NCI-H2107 treated with DMSO at 0.1 percent for 48 hours (cell line): Measurements from ENCODE around the gene ELK3.

Experiments
- DNase-seq: peaks from one replicate; lab custom pipeline; 2025; ENCODE audit not compliant: unreplicated experiment; lab: John Stamatoyannopoulos, UW

ELK3 gene

DNA sequence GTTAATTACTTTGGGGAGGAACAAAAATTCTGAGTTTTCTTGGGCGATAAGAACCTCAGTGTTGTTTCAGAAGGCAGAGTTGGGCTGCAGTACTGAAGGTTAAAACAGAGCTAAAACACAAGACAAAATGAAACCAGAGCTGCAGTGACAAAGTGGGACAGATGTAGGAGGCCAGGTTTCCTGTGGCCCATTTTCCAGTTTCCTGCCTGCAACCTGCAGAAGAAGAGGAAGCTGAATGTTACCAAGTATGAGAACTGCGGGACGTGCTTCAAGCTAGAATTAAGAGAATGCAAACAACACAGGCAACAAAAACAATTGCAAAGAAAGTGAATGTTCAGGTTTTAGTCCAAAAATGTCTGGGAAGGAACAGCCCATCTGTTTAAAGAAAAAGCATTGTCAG is 17.8 kb downstream of the ELK3 start:
- no peak for DNase-seq

DNA sequence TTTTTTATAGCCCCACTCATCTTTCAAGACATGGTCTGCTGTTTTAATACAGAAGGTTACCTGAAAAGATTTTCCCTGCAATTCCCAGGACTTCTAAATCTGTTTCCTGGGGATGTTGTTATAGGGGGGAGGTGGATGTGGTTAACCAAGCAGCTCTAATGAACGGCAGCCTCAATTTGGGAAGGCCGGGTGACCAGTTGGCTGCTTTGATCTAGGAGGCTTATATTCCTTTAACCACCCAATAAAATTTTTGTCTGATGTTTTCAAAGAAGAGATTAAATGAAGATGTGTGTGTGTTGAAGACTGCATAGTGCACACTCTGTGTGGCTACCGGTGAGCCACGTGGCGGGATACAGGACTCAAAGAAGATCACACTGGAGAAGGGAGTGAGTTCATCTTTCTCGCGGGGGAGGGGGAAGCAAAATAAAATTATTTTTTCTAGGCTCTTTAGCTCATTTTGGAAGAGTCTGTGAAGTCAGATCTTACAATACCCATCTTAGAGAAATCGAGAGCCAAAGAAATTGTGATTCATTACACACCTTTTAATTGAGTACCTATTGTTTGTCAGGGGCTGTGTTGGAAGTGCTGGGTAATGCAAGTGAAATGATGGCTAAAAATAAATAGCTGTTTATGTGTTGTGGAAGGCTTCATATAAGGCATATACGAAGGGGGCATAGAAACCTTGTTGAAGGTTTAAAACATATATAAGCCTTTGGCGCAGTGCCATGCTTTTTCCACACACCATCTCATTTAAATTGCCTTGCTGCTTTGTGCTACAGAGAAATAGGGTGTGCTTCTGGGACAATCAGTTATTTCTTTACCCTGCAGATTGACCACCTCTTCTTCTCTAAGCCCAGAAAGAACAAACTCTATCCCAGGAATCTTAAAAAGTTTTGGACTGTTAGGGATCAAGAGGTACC is 18.5 kb downstream of the ELK3 start:
- DNase-seq: no peak

DNA sequence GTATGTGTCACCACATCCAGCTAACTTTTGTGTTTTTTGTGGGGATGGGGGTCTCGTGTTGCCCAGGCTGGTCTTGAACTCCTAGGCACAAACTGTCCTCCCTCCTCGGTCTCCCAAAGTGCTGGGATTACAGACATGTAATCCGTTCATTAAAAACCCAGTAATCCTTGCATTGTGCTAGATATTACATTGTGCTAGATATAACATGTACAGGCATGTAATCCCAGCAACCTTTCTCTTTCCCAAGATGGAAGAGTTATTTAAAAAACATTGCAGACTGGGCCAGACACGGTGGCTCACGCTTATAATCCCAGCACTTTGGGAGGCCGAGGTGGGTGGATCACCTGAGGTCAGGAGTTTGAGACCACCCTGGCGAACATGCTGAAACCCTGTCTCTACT is 19.7 kb downstream of the ELK3 start:
- no peak for DNase-seq

DNA sequence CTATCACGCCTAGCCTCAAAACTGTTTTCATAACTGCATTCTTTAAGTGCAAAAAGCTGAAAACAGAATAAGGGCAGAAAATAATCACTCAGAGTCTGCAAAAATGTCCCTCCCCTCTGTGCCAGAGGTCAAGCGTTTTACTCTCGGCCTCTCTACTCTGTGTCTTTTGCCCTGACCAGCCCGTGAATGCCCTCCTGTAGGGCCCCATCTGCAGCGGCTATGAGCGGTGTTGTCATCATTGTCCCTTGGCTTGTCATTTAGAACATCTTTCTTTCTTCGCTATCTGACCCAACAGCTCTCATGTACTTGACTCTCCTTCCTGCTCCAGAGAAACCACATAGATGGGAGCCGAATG is 21.7 kb downstream of the ELK3 start:
- no peak for DNase-seq

DNA sequence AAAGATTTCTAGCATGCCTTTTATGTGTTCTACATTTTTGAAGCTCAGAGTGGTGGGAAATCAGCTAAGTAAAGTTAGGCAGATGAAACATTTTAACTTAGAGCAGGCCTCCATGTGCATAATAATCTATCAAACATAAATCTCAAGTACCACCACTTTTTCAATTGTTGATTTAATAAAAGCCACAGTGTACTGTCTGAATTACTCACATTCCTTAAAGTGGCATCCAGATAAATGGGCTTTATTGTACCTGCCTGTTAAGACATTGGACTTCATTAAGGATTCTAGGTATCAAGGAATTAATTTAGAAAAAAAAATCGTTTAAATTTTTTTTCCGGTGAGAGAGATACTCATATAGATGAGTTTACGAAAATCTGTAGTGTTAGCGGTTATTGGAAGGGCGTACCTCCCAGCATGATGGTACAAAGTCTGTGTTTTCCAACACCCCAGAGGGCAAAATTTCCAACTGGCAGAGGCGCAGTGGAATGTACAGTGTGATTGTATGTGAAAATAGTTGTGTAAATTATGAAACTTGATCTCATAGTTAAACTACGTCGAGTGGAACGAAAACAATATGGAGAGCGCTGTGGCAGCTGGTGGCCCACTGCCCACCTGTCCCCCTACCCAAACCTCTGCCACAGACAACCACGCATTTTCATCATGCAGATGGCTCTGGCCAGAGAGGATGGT is 25.0 kb downstream of the ELK3 start:
- DNase-seq: peak; percentile 50

DNA sequence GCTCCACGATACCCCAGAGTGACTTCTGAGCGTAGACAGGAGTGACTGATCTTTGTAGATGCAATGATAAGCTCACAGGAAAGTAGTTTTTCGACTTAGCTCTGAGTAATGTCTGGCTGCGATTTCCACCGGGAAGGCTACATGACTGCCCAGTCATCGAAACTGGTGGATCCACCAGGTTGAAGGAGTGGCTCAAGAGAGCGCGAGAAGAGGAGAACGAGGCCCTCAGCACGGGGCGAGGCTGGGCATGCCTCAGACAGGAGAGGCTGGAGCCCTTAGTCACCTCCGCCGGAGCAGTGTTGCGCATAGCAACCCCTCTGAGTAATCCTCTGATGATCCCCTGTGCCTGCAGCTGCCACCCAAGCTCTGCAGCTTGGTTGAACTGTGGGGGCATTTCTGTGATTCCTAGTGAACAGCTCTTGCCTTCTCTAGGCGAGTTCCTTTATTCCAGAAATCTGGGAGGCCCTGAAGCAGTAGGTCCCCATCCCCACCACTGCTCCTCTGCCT is 25.6 kb downstream of the ELK3 start:
- peak; percentile 77 for DNase-seq

DNA sequence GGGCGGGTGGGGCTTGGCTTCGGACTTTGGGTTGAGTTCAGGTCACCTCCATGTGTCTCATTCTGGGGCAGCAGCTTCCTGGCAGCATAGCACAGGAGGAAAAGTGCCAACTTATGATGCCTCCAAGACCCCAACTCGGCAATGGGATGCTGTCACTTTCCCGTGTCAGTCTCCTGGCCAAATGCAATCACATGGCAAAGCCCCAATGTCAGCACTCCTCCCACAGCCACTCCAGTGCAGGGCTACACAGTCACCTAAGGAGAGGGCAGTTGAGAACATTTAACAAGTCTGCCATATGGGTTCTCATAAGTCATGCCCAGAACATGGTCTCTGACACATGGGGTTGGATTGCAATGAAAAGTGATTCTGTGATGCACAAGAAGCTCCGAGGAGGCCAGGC is 26.7 kb downstream of the ELK3 start:
- no peak for DNase-seq

DNA sequence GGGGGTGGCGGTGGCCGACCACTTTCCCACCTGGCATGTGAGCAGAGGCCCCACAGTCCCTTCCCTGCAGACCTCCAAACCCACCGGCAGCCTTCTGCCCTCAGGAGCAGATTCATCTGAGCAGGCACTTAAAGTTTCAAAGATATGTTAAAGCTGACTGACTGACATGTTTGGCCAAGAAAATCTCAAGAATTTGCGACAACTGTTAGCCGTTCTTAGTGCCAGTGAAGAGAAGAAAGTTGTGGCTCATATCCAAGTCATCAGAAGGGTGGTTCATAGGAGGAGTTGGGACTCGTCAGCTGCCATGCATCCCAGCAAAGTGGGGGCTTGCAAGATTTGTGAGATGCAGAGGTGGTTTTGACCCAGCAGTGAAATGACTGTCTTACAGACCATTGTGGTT is 27.2 kb downstream of the ELK3 start:
- no peak for DNase-seq

DNA sequence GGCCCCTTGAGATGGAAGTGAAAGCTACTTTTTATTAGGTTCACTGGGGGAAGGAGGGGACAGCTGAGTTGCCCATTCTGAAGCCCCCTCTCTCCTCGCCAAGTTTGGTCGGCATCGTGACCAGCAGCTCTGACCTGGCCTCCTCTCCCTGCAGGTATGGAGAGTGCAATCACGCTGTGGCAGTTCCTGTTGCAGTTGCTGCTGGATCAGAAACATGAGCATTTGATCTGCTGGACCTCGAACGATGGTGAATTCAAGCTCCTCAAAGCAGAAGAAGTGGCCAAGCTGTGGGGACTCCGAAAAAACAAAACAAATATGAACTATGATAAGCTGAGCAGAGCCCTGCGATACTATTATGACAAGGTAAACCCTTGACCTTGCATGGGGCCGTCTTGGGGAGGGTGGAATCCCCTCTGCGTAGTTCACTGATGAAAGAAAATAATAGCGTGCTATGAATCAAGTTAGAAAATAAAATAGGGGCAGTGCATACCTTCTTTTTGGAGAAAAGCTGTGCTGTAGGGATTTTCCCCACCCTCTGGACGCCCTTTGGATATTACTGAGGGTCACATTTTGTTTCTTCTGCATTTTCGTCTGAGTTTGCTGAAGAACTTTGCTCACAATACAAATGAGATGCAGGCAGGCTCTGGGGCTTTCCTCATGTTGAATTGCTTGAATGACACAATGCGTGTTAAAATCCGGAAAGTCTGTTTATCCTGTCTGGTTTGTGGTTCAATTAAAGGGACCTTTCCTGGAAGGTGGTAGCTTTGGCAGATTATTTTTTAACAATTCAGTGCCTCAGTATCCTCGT is 29.4 kb downstream of the ELK3 start:
- no peak for DNase-seq

DNA sequence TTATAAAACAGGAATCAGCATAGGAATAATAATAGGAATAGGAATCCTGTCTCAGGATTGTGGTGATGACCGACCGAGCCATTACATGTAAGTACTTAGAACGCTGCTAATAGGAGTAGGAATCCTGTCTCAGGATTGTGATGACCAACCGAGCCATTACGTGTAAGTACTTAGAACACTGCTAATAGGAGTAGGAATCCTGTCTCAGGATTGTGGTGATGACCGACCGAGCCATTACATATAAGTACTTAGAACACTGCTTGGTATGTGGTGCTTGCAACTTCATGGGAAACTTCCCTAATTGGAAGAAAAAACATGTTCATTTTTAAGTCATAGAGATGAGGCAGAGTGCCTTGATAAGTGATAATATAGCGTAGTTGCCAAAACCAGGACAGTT is 30.0 kb downstream of the ELK3 start:
- DNase-seq: no peak

DNA sequence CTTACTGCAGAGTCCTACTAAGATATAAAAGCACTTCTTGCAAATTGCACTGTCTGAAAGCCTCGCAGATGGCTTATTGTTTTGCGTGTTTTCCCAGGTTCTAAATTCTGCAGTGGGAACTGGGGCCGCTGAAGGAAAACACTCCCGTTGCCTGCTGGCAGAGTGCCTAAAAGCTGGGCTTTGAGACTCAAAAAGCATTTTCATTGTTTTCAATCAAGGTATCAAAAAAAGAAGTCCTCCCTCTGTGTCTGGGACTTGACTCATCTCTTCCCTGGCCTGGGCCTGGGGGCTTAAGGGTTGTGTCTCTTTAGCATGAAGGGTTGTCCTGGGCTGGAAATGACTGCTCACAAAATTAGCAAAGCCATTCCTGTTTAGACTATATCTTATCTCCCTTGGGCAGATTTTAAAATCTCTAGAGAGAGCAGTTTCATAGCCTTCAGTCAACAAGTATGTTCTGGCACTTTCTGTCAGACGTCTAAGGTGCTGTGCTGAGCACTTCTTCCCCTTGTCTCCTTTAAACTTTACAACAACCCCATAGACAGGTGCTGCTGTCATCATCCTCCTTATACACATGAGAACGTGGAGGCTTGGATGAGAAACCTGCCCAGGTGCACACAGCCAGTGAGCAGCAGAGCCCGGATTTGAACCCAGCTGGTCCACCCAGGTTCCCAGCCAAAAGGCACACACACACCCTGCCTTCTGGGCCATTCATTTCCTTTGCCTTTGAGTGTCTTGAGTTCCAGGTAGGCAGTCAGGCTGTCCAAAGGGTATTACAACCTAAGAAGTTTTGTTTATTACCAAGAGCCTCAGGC is 31.1 kb downstream of the ELK3 start:
- peak; percentile 49 for DNase-seq

DNA sequence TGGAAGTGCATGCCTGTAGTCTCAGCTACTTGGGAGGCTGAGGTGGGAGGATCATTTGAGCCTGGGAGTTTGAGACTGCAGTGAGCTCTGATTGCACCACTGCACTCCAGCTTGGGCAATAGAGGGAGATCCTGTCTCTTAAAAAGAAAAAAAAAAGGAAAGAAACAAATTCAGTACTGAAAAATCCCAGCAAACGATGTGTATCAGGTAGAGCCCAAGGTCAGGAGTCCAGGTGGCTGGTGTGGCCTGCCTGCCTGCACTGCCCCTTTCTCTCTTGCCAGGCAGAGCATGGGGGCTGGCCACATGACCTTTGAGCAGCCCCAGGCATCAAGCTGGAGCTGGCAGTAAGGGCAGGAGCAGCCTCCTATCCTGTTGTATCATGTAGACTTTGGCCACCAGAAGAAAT is 31.8 kb downstream of the ELK3 start:
- DNase-seq: no peak

DNA sequence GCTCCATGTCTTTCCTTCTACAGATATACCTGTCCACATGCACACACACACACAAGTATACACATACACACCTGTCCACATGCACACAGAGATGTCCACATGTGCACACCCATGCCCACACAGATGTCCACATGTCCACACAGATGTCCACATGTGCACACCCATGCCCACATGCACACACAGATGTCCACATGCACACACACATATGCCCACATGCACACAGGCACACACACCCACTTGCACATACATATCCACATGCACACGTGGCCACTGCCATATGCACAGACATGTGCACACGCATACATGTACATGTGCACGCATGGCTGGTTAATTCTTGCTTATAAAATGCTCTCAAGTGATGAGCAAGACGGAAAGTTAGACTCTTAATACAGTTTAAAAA is 32.2 kb downstream of the ELK3 start:
- no peak for DNase-seq

DNA sequence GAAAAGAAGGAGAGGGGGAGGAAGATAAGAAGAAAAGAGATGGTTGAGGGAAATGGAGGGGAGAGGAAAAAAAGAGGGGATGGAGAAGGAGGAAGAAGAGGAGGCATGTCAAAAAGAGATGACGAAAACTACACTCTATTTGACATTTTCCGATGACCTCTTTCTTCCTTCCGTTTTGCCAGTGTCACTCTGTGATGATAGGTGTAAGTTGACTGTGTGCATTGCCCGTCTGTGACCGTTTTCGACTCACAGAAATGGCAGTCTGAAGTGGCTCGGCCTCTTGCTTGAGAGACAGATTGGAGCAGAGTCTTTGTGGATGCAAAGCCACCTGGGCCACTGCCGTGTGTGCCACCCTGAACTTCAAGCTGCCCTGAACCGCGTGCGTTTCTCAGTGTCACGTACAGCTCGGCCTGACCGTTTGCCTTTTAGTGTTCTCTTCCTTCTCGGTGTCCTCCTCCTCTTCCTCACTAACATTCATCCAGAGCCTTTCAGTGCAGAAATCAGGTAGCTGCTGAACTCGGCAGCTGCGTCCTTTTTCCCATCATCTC is 32.7 kb downstream of the ELK3 start:
- no peak for DNase-seq

DNA sequence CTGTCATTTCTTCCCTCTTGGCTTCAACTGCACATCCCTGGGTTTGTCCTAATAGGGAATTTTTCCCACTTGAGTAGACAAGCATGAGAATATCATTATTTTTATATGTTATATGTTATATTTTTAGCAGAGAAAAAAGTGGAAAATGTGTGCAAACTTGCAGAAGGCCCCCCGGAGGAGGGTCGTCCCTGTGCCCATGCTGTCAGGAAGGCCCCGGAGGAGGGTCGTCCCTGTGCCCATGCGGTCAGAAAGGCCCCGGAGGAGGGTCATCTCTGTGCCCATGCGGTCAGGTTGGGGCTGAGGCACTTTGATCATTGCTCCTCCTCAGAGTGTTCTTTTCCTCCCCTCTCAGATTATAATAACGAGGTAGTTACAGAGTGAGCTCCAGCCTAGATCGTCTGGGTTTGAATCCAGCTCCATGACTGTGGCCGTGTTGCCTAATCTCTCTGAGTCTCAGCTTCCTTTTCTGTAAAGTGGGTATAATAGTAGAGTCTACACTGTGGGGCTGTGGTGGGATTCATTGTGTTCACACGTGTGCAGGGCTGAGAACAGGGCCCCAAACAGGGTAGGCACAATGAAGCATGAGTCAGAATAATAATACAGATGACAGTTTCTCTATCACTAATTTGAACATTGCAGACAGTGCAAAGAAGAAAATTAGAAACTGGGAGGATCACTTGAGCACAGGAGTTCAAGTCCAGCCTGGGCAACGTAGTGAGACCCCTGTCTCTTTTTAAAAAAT is 33.4 kb downstream of the ELK3 start:
- DNase-seq: no peak

DNA sequence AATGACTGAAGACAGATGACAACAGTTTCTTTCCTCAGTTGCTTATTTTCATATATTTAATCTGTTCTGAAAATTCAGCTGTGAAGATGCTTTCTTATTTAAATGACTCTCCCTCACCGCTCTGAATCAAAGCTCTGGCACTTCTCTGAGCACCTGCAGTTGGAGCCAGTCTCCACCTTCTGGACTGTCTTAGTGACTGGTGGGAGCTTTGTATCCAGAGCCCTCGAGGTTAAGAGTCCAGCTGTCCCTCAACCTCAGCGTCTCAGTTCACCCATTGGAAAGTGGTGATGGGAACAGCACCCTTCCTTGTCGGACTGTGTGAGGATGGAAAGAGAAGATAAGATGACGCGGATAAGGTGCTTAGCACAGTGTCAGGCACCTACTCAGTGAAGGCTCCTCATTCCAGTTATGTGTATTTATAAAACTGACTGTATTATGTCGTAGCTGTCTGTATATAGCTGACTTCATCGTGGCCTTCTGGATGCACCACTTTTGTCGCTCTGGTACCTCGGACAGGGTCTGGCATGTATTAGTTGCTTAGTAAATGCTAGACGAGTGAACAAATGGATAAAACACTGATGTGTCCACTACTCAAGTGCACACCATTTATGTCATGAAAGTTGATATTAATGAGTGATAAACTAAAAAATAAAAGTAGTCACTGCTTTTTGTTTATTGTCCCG is 34.5 kb downstream of the ELK3 start:
- DNase-seq: no peak

DNA sequence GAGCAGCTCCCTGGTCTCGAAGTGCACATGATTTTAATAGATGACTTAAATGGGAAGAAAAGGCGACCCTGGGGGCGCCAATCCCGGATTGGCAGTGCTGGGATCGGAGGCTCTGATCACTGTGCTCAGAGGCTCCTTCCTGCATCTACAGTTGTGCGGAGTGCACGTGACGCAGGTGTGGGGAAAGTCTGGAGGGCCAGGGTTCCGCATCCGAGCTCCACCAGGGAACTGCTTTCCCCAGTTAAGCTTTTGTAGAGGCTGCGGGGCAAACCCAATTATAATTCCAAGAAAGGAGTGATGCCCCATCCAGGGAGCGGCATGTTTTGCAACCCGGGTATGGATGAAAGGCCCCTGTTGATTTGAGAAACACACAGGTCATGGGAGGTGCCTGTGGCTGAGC is 36.5 kb downstream of the ELK3 start:
- no peak for DNase-seq

DNA sequence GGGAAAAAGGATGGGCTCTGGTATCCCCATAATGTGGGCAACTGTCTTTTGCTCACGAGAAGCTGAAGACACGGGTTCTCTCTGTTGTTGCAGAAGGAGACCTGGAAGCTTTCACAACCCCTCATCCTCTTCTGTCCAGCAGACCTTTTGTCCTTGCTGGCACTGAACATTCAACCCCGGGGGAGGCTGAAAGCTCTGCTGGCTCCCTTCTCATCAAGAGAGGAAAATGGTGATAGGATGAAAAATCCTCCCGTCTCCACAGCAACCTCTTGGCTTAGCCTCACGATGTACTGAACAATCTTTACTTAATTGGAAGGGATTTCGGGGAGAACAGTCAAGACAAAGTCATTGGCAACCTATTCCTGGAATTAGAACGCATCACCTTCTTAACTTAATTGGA is 39.0 kb downstream of the ELK3 start:
- no peak for DNase-seq

DNA sequence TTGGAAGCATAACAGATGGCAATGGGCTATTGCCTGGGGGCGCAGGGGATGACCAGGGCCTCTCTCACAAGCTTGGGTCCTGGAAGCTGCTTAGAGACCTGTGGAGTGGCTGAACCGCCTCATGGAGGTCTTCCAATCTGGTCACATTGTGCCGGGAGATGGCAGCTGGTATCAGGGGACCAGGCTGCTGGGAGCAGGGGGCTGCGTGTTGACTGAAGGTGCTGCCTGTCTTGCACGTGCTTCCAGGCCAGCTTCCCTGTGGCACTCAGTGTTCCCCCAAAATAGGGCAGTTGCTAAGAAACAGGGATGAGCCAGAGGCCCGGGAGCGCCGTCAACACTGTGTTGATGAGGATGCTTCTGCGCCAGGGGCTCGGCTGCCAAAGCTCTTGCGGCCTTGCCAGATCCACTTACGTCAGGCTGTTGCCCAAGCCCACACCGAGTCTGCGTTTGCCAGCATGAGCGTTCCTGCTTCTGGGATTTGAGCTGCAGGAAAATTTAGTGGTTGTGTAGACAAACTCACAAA is 39.8 kb downstream of the ELK3 start:
- DNase-seq: no peak
